GM20000 (cell line): ENCODE measurements around the gene SIX3.

Experiments
- DNase-seq: peaks from one replicate; pipeline ENCODE4 v3.0.0; 2012; ENCODE audit warnings: low spot score
- CTCF ChIP-seq: IDR thresholded peaks from 2 replicates; pipeline ENCODE4 v1.5.1; 2012; ENCODE audit warnings: mild to moderate bottlenecking, control low read depth; ENCODE audit errors: extremely low read depth, missing control alignments

Gene SIX3

GRCh38 chr2:44909831-44910230 lies 31.7 kb upstream of the SIX3 start:
- DNase-seq: no peak
- no peak for TF ChIP-seq CTCF

- no peak for DNase-seq
- TF ChIP-seq CTCF: no peak
Measured at GRCh38 chr2:44912660-44913059, 28.8 kb upstream of the SIX3 start.

- TF ChIP-seq CTCF: no peak
- DNase-seq: no peak
Measured at GRCh38 chr2:44916291-44916690, 25.2 kb upstream of the SIX3 start.

- no peak for TF ChIP-seq CTCF
- no peak for DNase-seq
Measured at GRCh38 chr2:44918095-44918775, 23.3 kb upstream of the SIX3 start.

GRCh38 chr2:44920751-44921150 lies 20.8 kb upstream of the SIX3 start:
- no peak for TF ChIP-seq CTCF
- no peak for DNase-seq

- no peak for DNase-seq
- no peak for TF ChIP-seq CTCF
Measured at GRCh38 chr2:44922776-44923175, 18.7 kb upstream of the SIX3 start.

- TF ChIP-seq CTCF: no peak
Measured at GRCh38 chr2:44925561-44926136, 15.9 kb upstream of the SIX3 start.

More at GRCh38 chr2:44925561-44926136, 15.9 kb upstream of the SIX3 start:
- DNase-seq: no peak
